Measurements from ENCODE around the gene ADGRG2. TPM values are rescaled to one million over a fixed set of nuclear protein-coding genes. Genes with fewer than 3 reads are reported as not detected.

Gene ADGRG2
- total RNA-seq, 1 donor from 2014 or later: not detected

- no peaks in the 10 kb centered on the region for H3K4me1 Mint-ChIP-seq (ENCODE audit: unreplicated experiment)
- H3K27ac Mint-ChIP-seq (ENCODE audit: unreplicated experiment): no peak overlapping the region
- H3K27me3 Mint-ChIP-seq (ENCODE audit: unreplicated experiment): no peaks in the 10 kb centered on the region
- DNase-seq (ENCODE audit: extremely low spot score, unreplicated experiment): no peak
- no peak for TF ChIP-seq CTCF (IDR thresholded peaks at IDR 0.05)
- H3K4me3 Mint-ChIP-seq (ENCODE audit: unreplicated experiment): no peak overlapping the region
- peaks cover 5% of the 10 kb centered on the region for H3K9me3 Mint-ChIP-seq (ENCODE audit: unreplicated experiment)
- no peaks in the 10 kb centered on the region for H3K36me3 Mint-ChIP-seq (ENCODE audit: unreplicated experiment)
Observed at GRCh38 chrX:18974993-18975392, 147.3 kb downstream of the ADGRG2 start.

- Mint-ChIP-seq H3K27me3 (ENCODE audit: unreplicated experiment) (no peaks in the 10 kb centered on the region), H3K36me3 (ENCODE audit: unreplicated experiment) (no peaks in the 10 kb centered on the region), H3K27ac (ENCODE audit: unreplicated experiment) (no peak overlapping the region), H3K4me1 (ENCODE audit: unreplicated experiment) (no peaks in the 10 kb centered on the region), H3K4me3 (ENCODE audit: unreplicated experiment) (no peak overlapping the region), H3K9me3 (ENCODE audit: unreplicated experiment) (peaks cover 5% of the 10 kb centered on the region)
- TF ChIP-seq CTCF (IDR thresholded peaks at IDR 0.05): no peak
- DNase-seq (ENCODE audit: extremely low spot score, unreplicated experiment): no peak
Observed at GRCh38 chrX:18973527-18974192, 148.6 kb downstream of the ADGRG2 start.

- no peak overlapping the region for H3K4me3 Mint-ChIP-seq (ENCODE audit: unreplicated experiment)
- DNase-seq (ENCODE audit: extremely low spot score, unreplicated experiment): no peak
- no peaks in the 10 kb centered on the region for H3K27me3 Mint-ChIP-seq (ENCODE audit: unreplicated experiment)
- H3K4me1 Mint-ChIP-seq (ENCODE audit: unreplicated experiment): no peaks in the 10 kb centered on the region
- H3K27ac Mint-ChIP-seq (ENCODE audit: unreplicated experiment): no peak overlapping the region
- H3K9me3 Mint-ChIP-seq (ENCODE audit: unreplicated experiment): peaks cover 5% of the 10 kb centered on the region
- H3K36me3 Mint-ChIP-seq (ENCODE audit: unreplicated experiment): no peaks in the 10 kb centered on the region
- TF ChIP-seq CTCF (IDR thresholded peaks at IDR 0.05): no peak
Observed at GRCh38 chrX:18971506-18971905, 150.8 kb downstream of the ADGRG2 start.

GRCh38 chrX:18970465-18970864 lies 151.8 kb downstream of the ADGRG2 start:
- H3K9me3 Mint-ChIP-seq (ENCODE audit: unreplicated experiment): peaks cover 5% of the 10 kb centered on the region
- H3K27ac Mint-ChIP-seq (ENCODE audit: unreplicated experiment): no peak overlapping the region
- no peaks in the 10 kb centered on the region for H3K4me1 Mint-ChIP-seq (ENCODE audit: unreplicated experiment)
- no peaks in the 10 kb centered on the region for H3K27me3 Mint-ChIP-seq (ENCODE audit: unreplicated experiment)
- DNase-seq (ENCODE audit: extremely low spot score, unreplicated experiment): no peak
- TF ChIP-seq CTCF (IDR thresholded peaks at IDR 0.05): no peak
- no peaks in the 10 kb centered on the region for H3K36me3 Mint-ChIP-seq (ENCODE audit: unreplicated experiment)
- no peak overlapping the region for H3K4me3 Mint-ChIP-seq (ENCODE audit: unreplicated experiment)

GRCh38 chrX:18966624-18967023 lies 155.6 kb downstream of the ADGRG2 start:
- Mint-ChIP-seq H3K27me3 (ENCODE audit: unreplicated experiment) (no peaks in the 10 kb centered on the region), H3K27ac (ENCODE audit: unreplicated experiment) (no peak overlapping the region), H3K9me3 (ENCODE audit: unreplicated experiment) (peaks cover 5% of the 10 kb centered on the region), H3K4me1 (ENCODE audit: unreplicated experiment) (peaks cover 2% of the 10 kb centered on the region), H3K36me3 (ENCODE audit: unreplicated experiment) (no peaks in the 10 kb centered on the region), H3K4me3 (ENCODE audit: unreplicated experiment) (no peak overlapping the region)
- TF ChIP-seq CTCF (IDR thresholded peaks at IDR 0.05): no peak
- DNase-seq (ENCODE audit: extremely low spot score, unreplicated experiment): no peak

Measured in osteocyte (in vitro differentiated cells).